ENCODE data around the gene C5. TPM values are rescaled to one million over a fixed set of nuclear protein-coding genes. Genes with fewer than 3 reads are reported as not detected.

C5 gene
- total RNA-seq, 2 experiments from 2014 or later, result 3.8 to 7.9 TPM

- intact Hi-C loops (cut with micrococcal nuclease; ENCODE audit: unreplicated experiment), result no loop called here
- H3K4me1 ChIP-seq (ENCODE audit: insufficient read depth, low read length, poor library complexity, severe bottlenecking), result no peaks in the 10 kb centered on the region
- no peaks in the 10 kb centered on the region for H3K79me2 ChIP-seq (ENCODE audit: insufficient read depth, low read depth, low read length)
- ChIA-PET CTCF (ENCODE audit: unreplicated experiment) (no interaction called here), POLR2A (no interaction called here)
- H3K9me3 ChIP-seq (ENCODE audit: low read length), result no peaks in the 10 kb centered on the region
- no peaks in the 10 kb centered on the region for H3K9me2 ChIP-seq (ENCODE audit: insufficient read depth, low read length)
- H3K4me3 ChIP-seq (ENCODE audit: low read depth, low read length, poor library complexity, severe bottlenecking), result no peak overlapping the region
- BruUV-seq (replicated peaks), result no TSS peak
- no peak overlapping the region for H3K27ac ChIP-seq (ENCODE audit: low read depth, low read length, poor library complexity, severe bottlenecking)
- H4K20me1 ChIP-seq (ENCODE audit: insufficient read depth, low read length), result no peaks in the 10 kb centered on the region
- H3K4me2 ChIP-seq (ENCODE audit: low read length), result no peak overlapping the region
- no peak overlapping the region for H2AFZ ChIP-seq (ENCODE audit: low read length)
- DNase-seq (ENCODE audit: low spot score), result no peak
- no peaks in the 10 kb centered on the region for H3K36me3 ChIP-seq (ENCODE audit: insufficient read depth, low read length)
- TF ChIP-seq CTCF (conservative IDR thresholded peaks at IDR 0.05; ENCODE audit: low read length) (no peak), EZH2phosphoT487 (IDR thresholded peaks at IDR 0.05; ENCODE audit: borderline replicate concordance, low read depth, low read length) (no peak)
These were observed 23.3 kb downstream of the C5 start for GRCh38 chr9:121026768-121027167.

- Histone ChIP-seq H2AFZ (ENCODE audit: low read length) (no peak overlapping the region), H3K27ac (ENCODE audit: low read depth, low read length, poor library complexity, severe bottlenecking) (no peak overlapping the region), H3K36me3 (ENCODE audit: insufficient read depth, low read length) (no peaks in the 10 kb centered on the region), H3K4me3 (ENCODE audit: low read depth, low read length, poor library complexity, severe bottlenecking) (no peak overlapping the region), H3K9me2 (ENCODE audit: insufficient read depth, low read length) (no peaks in the 10 kb centered on the region), H3K4me2 (ENCODE audit: low read length) (no peak overlapping the region), H3K4me1 (ENCODE audit: insufficient read depth, low read length, poor library complexity, severe bottlenecking) (no peaks in the 10 kb centered on the region), H3K79me2 (ENCODE audit: insufficient read depth, low read depth, low read length) (no peaks in the 10 kb centered on the region), H3K9me3 (ENCODE audit: low read length) (no peaks in the 10 kb centered on the region), H4K20me1 (ENCODE audit: insufficient read depth, low read length) (no peaks in the 10 kb centered on the region)
- intact Hi-C loops (cut with micrococcal nuclease; ENCODE audit: unreplicated experiment), result no loop called here
- BruUV-seq (replicated peaks), result no TSS peak
- DNase-seq (ENCODE audit: low spot score), result no peak
- TF ChIP-seq EZH2phosphoT487 (IDR thresholded peaks at IDR 0.05; ENCODE audit: borderline replicate concordance, low read depth, low read length) (no peak), CTCF (conservative IDR thresholded peaks at IDR 0.05; ENCODE audit: low read length) (no peak)
- ChIA-PET POLR2A (no interaction called here), CTCF (ENCODE audit: unreplicated experiment) (no interaction called here)
These were observed 23.8 kb downstream of the C5 start for GRCh38 chr9:121026260-121026691.

- no peak for TF ChIP-seq EZH2phosphoT487 (IDR thresholded peaks at IDR 0.05; ENCODE audit: borderline replicate concordance, low read depth, low read length)
- no peak for TF ChIP-seq CTCF (conservative IDR thresholded peaks at IDR 0.05; ENCODE audit: low read length)
- intact Hi-C loops (cut with micrococcal nuclease; ENCODE audit: unreplicated experiment), result no loop called here
- Histone ChIP-seq H3K79me2 (ENCODE audit: insufficient read depth, low read depth, low read length) (no peaks in the 10 kb centered on the region), H3K27ac (ENCODE audit: low read depth, low read length, poor library complexity, severe bottlenecking) (no peak overlapping the region), H3K9me2 (ENCODE audit: insufficient read depth, low read length) (no peaks in the 10 kb centered on the region), H4K20me1 (ENCODE audit: insufficient read depth, low read length) (no peaks in the 10 kb centered on the region), H3K4me1 (ENCODE audit: insufficient read depth, low read length, poor library complexity, severe bottlenecking) (no peaks in the 10 kb centered on the region), H3K9me3 (ENCODE audit: low read length) (no peaks in the 10 kb centered on the region), H3K36me3 (ENCODE audit: insufficient read depth, low read length) (no peaks in the 10 kb centered on the region), H2AFZ (ENCODE audit: low read length) (no peak overlapping the region), H3K4me2 (ENCODE audit: low read length) (no peak overlapping the region), H3K4me3 (ENCODE audit: low read depth, low read length, poor library complexity, severe bottlenecking) (no peak overlapping the region)
- BruUV-seq (replicated peaks), result no TSS peak
- no peak for DNase-seq (ENCODE audit: low spot score)
- ChIA-PET POLR2A (interaction anchor here (0.6 kb wide), 1 partner anchor 348 kb away, joined by 3 read pairs; no protein-coding TSS in a partner anchor), CTCF (ENCODE audit: unreplicated experiment) (no interaction called here)
These were observed 25.8 kb downstream of the C5 start for GRCh38 chr9:121024237-121024636.
